Right renal cortex interstitium (tissue), 3 donors: Measurements from ENCODE around the gene ZNF436. TPM values are rescaled to one million over a fixed set of nuclear protein-coding genes. Genes with fewer than 3 reads are reported as not detected.
A peak's percentile ranks its signal among the peaks of the same experiment; 100 is the strongest.
"Not testable (repeated sequence)": the region's sequence is repeated elsewhere in the genome, so short reads cannot be mapped to it uniquely, and the experiment has no call there.

Source experiments
- DNase-seq, 3 donors: peaks; one replicate each; pipeline ENCODE4 v3.0.0-alpha.2; 2013; ENCODE audit warnings: low read depth in 3 of 3, low spot score in 2 of 3
- polyA plus RNA-seq, 3 donors: library from polyadenylated mRNA; unstranded; fragments of 120-200 nt; gene quantifications; one replicate each; pipeline ENCODE4 v1.2.1, GENCODE V29; 2013; ENCODE audit not compliant: insufficient read length in 3 of 3

The ZNF436 gene
- polyA plus RNA-seq, 3 donors: 36.0 to 38.6 (median 37.7) TPM

- DNase-seq: no peak
Measured at GRCh38 chr1:23393706-23394105, 24.1 kb upstream of the ZNF436 start.

GRCh38 chr1:23392125-23392855 is 22.7 kb upstream of the ZNF436 start:
- no peak for DNase-seq

- no peak for DNase-seq
Measured at GRCh38 chr1:23389837-23390321, 20.2 kb upstream of the ZNF436 start.

- no peak for DNase-seq
Measured at GRCh38 chr1:23387494-23387893, 17.9 kb upstream of the ZNF436 start.

GRCh38 chr1:23385119-23385621 is 15.5 kb upstream of the ZNF436 start:
- no peak for DNase-seq

GRCh38 chr1:23384312-23385058 is 14.8 kb upstream of the ZNF436 start:
- DNase-seq: no peak

- no peak for DNase-seq
Measured at GRCh38 chr1:23383577-23384311, 14.1 kb upstream of the ZNF436 start.

- no peak for DNase-seq
Measured at GRCh38 chr1:23381233-23381885, 11.7 kb upstream of the ZNF436 start.

- DNase-seq: no peak
Measured at GRCh38 chr1:23380719-23381118, 11.1 kb upstream of the ZNF436 start.

GRCh38 chr1:23380236-23380635 is 10.6 kb upstream of the ZNF436 start:
- not testable (repeated sequence) for DNase-seq

- DNase-seq: no peak
Measured at GRCh38 chr1:23376890-23377811, 7.5 kb upstream of the ZNF436 start.

- not testable (repeated sequence) for DNase-seq
Measured at GRCh38 chr1:23374079-23374735, 4.6 kb upstream of the ZNF436 start.

- DNase-seq: no peak
Measured at GRCh38 chr1:23371987-23372880, 2.6 kb upstream of the ZNF436 start.

- DNase-seq: peak in 2 of 3 donors; percentile 27 to 60
Measured at GRCh38 chr1:23370709-23371584, 1.3 kb upstream of the ZNF436 start.

- DNase-seq: no peak
Measured at GRCh38 chr1:23370330-23370708, 683 bp upstream of the ZNF436 start.

- peak; percentile 84 to 89 (median 85) for DNase-seq
Measured at GRCh38 chr1:23368562-23369334, 888 bp downstream of the ZNF436 start.
